GM12874 (cell line): ENCODE data around the gene LENG1.

Source experiments
- CTCF ChIP-seq: IDR thresholded peaks from 2 replicates; pipeline ENCODE4 v1.5.1; 2011; ENCODE audit warnings: low read depth, mild to moderate bottlenecking, control low read depth, low read length, moderate library complexity; ENCODE audit not compliant: insufficient read depth

The LENG1 gene

DNA sequence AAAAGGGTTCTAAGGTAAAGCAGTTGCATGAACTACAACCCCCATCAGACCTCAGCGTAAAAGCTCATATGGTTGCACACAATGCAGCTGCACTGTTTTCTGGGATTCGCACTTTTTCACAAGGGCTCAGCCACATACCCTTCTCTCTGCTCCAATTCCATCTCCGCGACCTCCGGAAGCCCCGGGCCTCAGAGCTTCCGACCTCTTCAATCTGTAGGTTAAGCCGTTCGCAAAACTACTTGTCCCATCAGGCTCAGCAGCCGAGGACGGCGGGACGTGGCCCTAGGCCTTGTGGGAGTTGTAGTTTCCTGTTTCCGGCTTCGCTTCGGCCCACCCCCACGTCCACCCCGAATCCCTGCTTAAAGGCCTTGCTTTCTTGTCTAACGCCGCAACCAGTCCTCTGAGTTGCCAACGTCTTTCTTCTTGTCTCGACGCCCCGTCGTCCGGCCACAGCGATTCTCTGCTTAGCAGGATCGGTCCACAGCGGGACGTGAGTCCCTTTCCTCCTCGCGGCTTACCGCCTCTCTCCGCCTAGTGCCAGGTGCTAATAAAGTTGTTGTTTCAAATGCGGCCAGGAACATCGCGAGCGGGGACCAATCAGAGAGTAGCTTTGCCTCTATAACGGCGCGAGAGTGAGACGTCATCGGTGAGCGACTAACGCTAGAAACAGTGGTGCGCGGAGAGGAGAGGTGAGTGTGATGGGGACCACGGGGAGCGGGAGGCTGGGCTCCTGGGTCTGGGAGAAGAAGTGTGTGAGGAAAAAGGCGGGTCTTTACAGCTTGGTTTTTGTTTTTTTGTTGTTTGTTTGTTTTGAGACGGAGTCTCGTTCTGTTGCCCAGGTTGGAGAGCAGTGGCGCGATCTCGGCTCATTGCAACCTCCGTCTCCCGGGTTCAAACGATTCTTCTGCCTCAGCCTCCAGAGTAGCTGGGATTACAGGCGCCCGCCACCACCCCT lies 44.1 kb downstream of the LENG1 start, which contains the start of the genes PRPF31 and TFPT:
Gene PRPF31 (plus strand): TSS at position 646 of the 955 bp plus-strand sequence. CDS start 2,525 bp downstream, outside the sequence.
Gene TFPT (minus strand): TSS at position 549 of the 955 bp plus-strand sequence. CDS start 388 bp downstream, at position 161.
- no peak for TF ChIP-seq CTCF

GRCh38 chr19:54114340-54115108 lies 45.0 kb downstream of the LENG1 start:
- TF ChIP-seq CTCF, result no peak

GRCh38 chr19:54109651-54110050 lies 49.9 kb downstream of the LENG1 start:
- no peak for TF ChIP-seq CTCF

DNA sequence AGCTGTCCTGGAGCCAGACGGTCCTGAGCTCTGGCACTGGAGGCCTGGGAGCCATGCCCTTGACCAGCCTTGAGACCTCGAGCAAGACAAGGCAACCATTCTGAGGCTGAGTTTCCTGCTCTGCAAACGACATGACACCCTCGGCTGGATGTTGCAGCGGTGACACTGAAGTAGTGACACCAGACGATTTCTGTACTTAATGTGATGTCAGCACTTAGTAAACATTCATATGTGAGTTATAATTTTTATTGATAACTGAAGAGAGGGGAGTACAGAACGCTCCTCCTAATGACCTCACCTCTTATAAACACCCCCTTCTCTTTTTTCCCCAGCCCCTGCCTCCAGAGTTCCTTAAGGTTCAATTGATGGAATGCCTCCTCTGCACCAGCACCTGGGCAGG lies 51.0 kb downstream of the LENG1 start:
- TF ChIP-seq CTCF, result no peak

- TF ChIP-seq CTCF, result no peak
Observed at GRCh38 chr19:54107876-54108490, 51.5 kb downstream of the LENG1 start.

- no peak for TF ChIP-seq CTCF
Observed at GRCh38 chr19:54106716-54107115, 52.8 kb downstream of the LENG1 start.

GRCh38 chr19:54105796-54106195 lies 53.7 kb downstream of the LENG1 start:
- TF ChIP-seq CTCF, result no peak
